ENCODE results near the gene TCTA. TPM values are rescaled to one million over a fixed set of nuclear protein-coding genes. Genes with fewer than 3 reads are reported as not detected.

The TCTA gene
- total RNA-seq, 1 donor from 2014 or later: 19.4 TPM

- intact Hi-C loops (cut with micrococcal nuclease): no loop called here
- Mint-ChIP-seq H3K4me3 (ENCODE audit: low read depth) (no peak overlapping the region), H3K27me3 (ENCODE audit: low read depth) (no peaks in the 10 kb centered on the region), H3K27ac (no peak overlapping the region), H3K36me3 (ENCODE audit: low read depth) (no peaks in the 10 kb centered on the region), H3K9me3 (no peaks in the 10 kb centered on the region), H3K4me1 (ENCODE audit: low read depth) (peaks cover 3% of the 10 kb centered on the region)
- no peak for DNase-seq (ENCODE audit: low spot score)
These were observed 41.4 kb downstream of the TCTA start for GRCh38 chr3:49453621-49454020.

- H3K4me3 Mint-ChIP-seq (ENCODE audit: low read depth): no peak overlapping the region
- H3K4me1 Mint-ChIP-seq (ENCODE audit: low read depth): no peaks in the 10 kb centered on the region
- no peaks in the 10 kb centered on the region for H3K27me3 Mint-ChIP-seq (ENCODE audit: low read depth)
- no peak overlapping the region for H3K27ac Mint-ChIP-seq
- no peak for DNase-seq (ENCODE audit: low spot score)
- no peaks in the 10 kb centered on the region for H3K36me3 Mint-ChIP-seq (ENCODE audit: low read depth)
- no peaks in the 10 kb centered on the region for H3K9me3 Mint-ChIP-seq
- intact Hi-C loops (cut with micrococcal nuclease): no loop called here
These were observed 42.2 kb downstream of the TCTA start for GRCh38 chr3:49454458-49454857.

GRCh38 chr3:49454898-49455681 lies 42.9 kb downstream of the TCTA start:
- Mint-ChIP-seq H3K4me1 (ENCODE audit: low read depth) (no peaks in the 10 kb centered on the region), H3K4me3 (ENCODE audit: low read depth) (no peak overlapping the region), H3K9me3 (no peaks in the 10 kb centered on the region), H3K27ac (no peak overlapping the region), H3K27me3 (ENCODE audit: low read depth) (no peaks in the 10 kb centered on the region), H3K36me3 (ENCODE audit: low read depth) (no peaks in the 10 kb centered on the region)
- intact Hi-C loops (cut with micrococcal nuclease): no loop called here
- no peak for DNase-seq (ENCODE audit: low spot score)

GRCh38 chr3:49456466-49456865 lies 44.2 kb downstream of the TCTA start:
- Mint-ChIP-seq H3K36me3 (ENCODE audit: low read depth) (no peaks in the 10 kb centered on the region), H3K27me3 (ENCODE audit: low read depth) (no peaks in the 10 kb centered on the region), H3K9me3 (no peaks in the 10 kb centered on the region), H3K4me1 (ENCODE audit: low read depth) (no peaks in the 10 kb centered on the region), H3K4me3 (ENCODE audit: low read depth) (no peak overlapping the region), H3K27ac (no peak overlapping the region)
- no peak for DNase-seq (ENCODE audit: low spot score)
- intact Hi-C loops (cut with micrococcal nuclease): no loop called here

GRCh38 chr3:49460188-49460890 lies 48.1 kb downstream of the TCTA start:
- H3K27ac Mint-ChIP-seq: no peak overlapping the region
- no peaks in the 10 kb centered on the region for H3K27me3 Mint-ChIP-seq (ENCODE audit: low read depth)
- no peaks in the 10 kb centered on the region for H3K9me3 Mint-ChIP-seq
- H3K4me3 Mint-ChIP-seq (ENCODE audit: low read depth): no peak overlapping the region
- DNase-seq (ENCODE audit: low spot score): no peak
- intact Hi-C loops (cut with micrococcal nuclease): no loop called here
- peaks cover 3% of the 10 kb centered on the region for H3K4me1 Mint-ChIP-seq (ENCODE audit: low read depth)
- H3K36me3 Mint-ChIP-seq (ENCODE audit: low read depth): no peaks in the 10 kb centered on the region

GRCh38 chr3:49460956-49461355 lies 48.7 kb downstream of the TCTA start:
- Mint-ChIP-seq H3K4me1 (ENCODE audit: low read depth) (peaks cover 3% of the 10 kb centered on the region), H3K36me3 (ENCODE audit: low read depth) (no peaks in the 10 kb centered on the region), H3K27me3 (ENCODE audit: low read depth) (no peaks in the 10 kb centered on the region), H3K9me3 (no peaks in the 10 kb centered on the region), H3K4me3 (ENCODE audit: low read depth) (no peak overlapping the region), H3K27ac (no peak overlapping the region)
- DNase-seq (ENCODE audit: low spot score): no peak
- intact Hi-C loops (cut with micrococcal nuclease): no loop called here

- intact Hi-C loops (cut with micrococcal nuclease): no loop called here
- DNase-seq (ENCODE audit: low spot score): no peak
- H3K27me3 Mint-ChIP-seq (ENCODE audit: low read depth): no peaks in the 10 kb centered on the region
- no peaks in the 10 kb centered on the region for H3K9me3 Mint-ChIP-seq
- no peak overlapping the region for H3K4me3 Mint-ChIP-seq (ENCODE audit: low read depth)
- peaks cover 3% of the 10 kb centered on the region for H3K4me1 Mint-ChIP-seq (ENCODE audit: low read depth)
- H3K27ac Mint-ChIP-seq: no peak overlapping the region
- H3K36me3 Mint-ChIP-seq (ENCODE audit: low read depth): no peaks in the 10 kb centered on the region
These were observed 49.4 kb downstream of the TCTA start for GRCh38 chr3:49461443-49462171.

- Mint-ChIP-seq H3K4me1 (ENCODE audit: low read depth) (peaks cover 3% of the 10 kb centered on the region), H3K27me3 (ENCODE audit: low read depth) (no peaks in the 10 kb centered on the region), H3K4me3 (ENCODE audit: low read depth) (no peak overlapping the region), H3K36me3 (ENCODE audit: low read depth) (no peaks in the 10 kb centered on the region), H3K27ac (no peak overlapping the region), H3K9me3 (no peaks in the 10 kb centered on the region)
- no peak for DNase-seq (ENCODE audit: low spot score)
- intact Hi-C loops (cut with micrococcal nuclease): no loop called here
These were observed 50.0 kb downstream of the TCTA start for GRCh38 chr3:49462222-49462621.

- Mint-ChIP-seq H3K4me3 (ENCODE audit: low read depth) (no peak overlapping the region), H3K27ac (no peak overlapping the region), H3K4me1 (ENCODE audit: low read depth) (peaks cover 7% of the 10 kb centered on the region), H3K36me3 (ENCODE audit: low read depth) (no peaks in the 10 kb centered on the region), H3K9me3 (no peaks in the 10 kb centered on the region), H3K27me3 (ENCODE audit: low read depth) (no peaks in the 10 kb centered on the region)
- intact Hi-C loops (cut with micrococcal nuclease): no loop called here
- DNase-seq (ENCODE audit: low spot score): no peak
These were observed 53.2 kb downstream of the TCTA start for GRCh38 chr3:49465270-49466034.

Other genes with a start within 250 kb of the TCTA start
- gene CCDC71, start 246.1 kb upstream of the TCTA start, total RNA-seq: 24.4 and 24.9 TPM in 2 replicates
- 2.5 and 2.6 TPM in 2 replicates for gene KLHDC8B, start 240.8 kb upstream of the TCTA start, total RNA-seq
- 7.7 and 7.8 TPM in 2 replicates for gene C3orf62, start 135.2 kb upstream of the TCTA start, total RNA-seq
- 78.6 and 82.7 TPM in 2 replicates for gene USP4, start 72.4 kb upstream of the TCTA start, total RNA-seq
- gene GPX1, start 54.1 kb upstream of the TCTA start, total RNA-seq: 168 and 173 TPM in 2 replicates
- 425 and 428 TPM in 2 replicates for gene RHOA, start 447 bp upstream of the TCTA start, total RNA-seq
- 3.9 and 5.0 TPM in 2 replicates for gene AMT, start 10.1 kb downstream of the TCTA start, total RNA-seq
- gene NICN1, start 16.9 kb downstream of the TCTA start, total RNA-seq: 13.0 and 16.1 TPM in 2 replicates
- 17.0 and 25.9 TPM in 2 replicates for gene DAG1, start 57.8 kb downstream of the TCTA start, total RNA-seq
- 0.09 and 0.11 TPM in 2 replicates for gene BSN, start 142.1 kb downstream of the TCTA start, total RNA-seq

Data from activated T-helper 2 cell treated with anti-CD3 and anti-CD28 coated beads, Interferon-gamma antibody, Interleukin-2, Interleukin-4, amounts not matched to agents 10 μg/mL and 5 μg/mL and 100 μg/mL, durations not matched to agents 14 hours and 24 hours and 36 hours (primary cell).